Measurements from ENCODE around the gene PPIL1. TPM values are rescaled to one million over a fixed set of nuclear protein-coding genes. Genes with fewer than 3 reads are reported as not detected.

The PPIL1 gene
- total and polyA plus RNA-seq, 2 of the 13 experiments (the other 11 are each of a cell fraction or from before 2014, with no cell fraction given) = 74.2 to 144 TPM

DNA sequence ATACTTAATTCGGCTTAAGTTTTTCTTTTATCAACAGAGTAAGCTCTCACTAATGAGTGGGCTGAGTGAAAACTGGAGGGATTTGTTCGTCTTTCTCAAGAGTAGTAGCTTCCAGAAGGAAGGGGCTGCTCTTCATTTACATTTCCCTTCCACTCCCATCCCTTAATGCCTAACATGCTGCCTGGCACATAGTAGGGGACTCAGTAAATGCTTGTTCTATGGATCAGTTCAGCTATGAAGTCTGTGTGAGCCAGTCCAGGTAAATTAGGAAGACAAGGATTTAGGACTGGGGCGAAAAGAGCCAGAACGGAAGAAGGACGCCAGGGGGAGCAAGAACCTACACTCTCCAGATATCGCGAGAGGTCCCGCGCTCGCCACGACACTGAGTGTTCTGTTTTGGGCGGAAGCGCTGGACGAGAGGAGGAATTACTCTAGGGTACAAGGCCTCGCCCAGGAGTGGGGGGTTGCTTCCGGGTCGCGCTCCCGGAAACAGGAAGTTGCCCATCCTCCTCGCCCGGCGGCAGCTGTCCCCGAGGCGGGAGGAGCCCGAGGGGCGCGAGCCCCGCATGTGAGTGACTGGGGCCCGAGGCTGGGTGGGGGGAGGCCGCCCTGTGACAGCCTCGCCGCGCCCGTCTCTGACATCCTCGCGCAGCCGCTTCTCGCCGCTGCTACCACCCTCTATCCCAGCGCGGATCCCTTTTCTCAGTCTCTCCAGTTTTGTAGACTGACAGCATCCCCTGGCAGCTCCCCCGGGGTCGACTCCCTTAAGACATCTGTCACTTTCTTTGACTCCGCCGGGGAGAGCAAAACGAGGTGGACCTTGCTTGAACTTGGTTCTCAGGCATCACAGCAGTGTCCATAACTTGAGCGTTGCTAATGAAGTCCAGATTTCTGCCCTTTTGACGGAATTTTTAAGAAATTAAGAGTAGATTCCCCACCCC, 11.1 kb upstream of the PPIL1 start, which contains the start of gene C6orf89 (continued):
- TF ChIP-seq, protein P1, sequence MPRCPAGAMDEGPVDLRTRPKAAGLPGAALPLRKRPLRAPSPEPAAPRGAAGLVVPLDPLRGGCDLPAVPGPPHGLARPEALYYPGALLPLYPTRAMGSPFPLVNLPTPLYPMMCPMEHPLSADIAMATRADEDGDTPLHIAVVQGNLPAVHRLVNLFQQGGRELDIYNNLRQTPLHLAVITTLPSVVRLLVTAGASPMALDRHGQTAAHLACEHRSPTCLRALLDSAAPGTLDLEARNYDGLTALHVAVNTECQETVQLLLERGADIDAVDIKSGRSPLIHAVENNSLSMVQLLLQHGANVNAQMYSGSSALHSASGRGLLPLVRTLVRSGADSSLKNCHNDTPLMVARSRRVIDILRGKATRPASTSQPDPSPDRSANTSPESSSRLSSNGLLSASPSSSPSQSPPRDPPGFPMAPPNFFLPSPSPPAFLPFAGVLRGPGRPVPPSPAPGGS (CRISPR knock-in tag; IDR thresholded peaks at IDR 0.05) = peak; percentile 75; the same call in 1 of the 2 replicates
- peak; percentile 99 for TF ChIP-seq GABPB1 (CRISPR knock-in tag; IDR thresholded peaks at IDR 0.05)
- TF ChIP-seq ZNF670 (CRISPR knock-in tag; IDR thresholded peaks at IDR 0.05; ENCODE audit: borderline replicate concordance) = peak; percentile 96
- TF ChIP-seq ZNF75D (CRISPR knock-in tag; IDR thresholded peaks at IDR 0.05; ENCODE audit: borderline replicate concordance) = no peak
- TF ChIP-seq FOXK2 (IDR thresholded peaks at IDR 0.05) = peak; percentile 75
- no peak for TF ChIP-seq ZNF562 (CRISPR knock-in tag; IDR thresholded peaks at IDR 0.05; ENCODE audit: borderline replicate concordance)
- peak; percentile 100 for TF ChIP-seq YEATS2 (CRISPR knock-in tag; IDR thresholded peaks at IDR 0.05; ENCODE audit: borderline replicate concordance)
- peak; percentile 90 for TF ChIP-seq PITX1 (CRISPR knock-in tag; IDR thresholded peaks at IDR 0.05)
- no peak for TF ChIP-seq ZKSCAN5 (CRISPR knock-in tag; IDR thresholded peaks at IDR 0.05)
- TF ChIP-seq, protein P2, sequence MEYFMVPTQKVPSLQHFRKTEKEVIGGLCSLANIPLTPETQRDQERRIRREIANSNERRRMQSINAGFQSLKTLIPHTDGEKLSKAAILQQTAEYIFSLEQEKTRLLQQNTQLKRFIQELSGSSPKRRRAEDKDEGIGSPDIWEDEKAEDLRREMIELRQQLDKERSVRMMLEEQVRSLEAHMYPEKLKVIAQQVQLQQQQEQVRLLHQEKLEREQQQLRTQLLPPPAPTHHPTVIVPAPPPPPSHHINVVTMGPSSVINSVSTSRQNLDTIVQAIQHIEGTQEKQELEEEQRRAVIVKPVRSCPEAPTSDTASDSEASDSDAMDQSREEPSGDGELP (IDR thresholded peaks at IDR 0.05; ENCODE audit: borderline replicate concordance, low read depth) = peak; percentile 93
- peak; percentile 81; the same call in 1 of the 2 replicates for TF ChIP-seq PCBP1 (IDR thresholded peaks at IDR 0.05; ENCODE audit: borderline replicate concordance, low read depth, low read length)
- TF ChIP-seq RXRB (CRISPR knock-in tag; IDR thresholded peaks at IDR 0.05; ENCODE audit: borderline replicate concordance) = peak; percentile 70; the same call in 1 of the 2 replicates
- TF ChIP-seq, protein P3, sequence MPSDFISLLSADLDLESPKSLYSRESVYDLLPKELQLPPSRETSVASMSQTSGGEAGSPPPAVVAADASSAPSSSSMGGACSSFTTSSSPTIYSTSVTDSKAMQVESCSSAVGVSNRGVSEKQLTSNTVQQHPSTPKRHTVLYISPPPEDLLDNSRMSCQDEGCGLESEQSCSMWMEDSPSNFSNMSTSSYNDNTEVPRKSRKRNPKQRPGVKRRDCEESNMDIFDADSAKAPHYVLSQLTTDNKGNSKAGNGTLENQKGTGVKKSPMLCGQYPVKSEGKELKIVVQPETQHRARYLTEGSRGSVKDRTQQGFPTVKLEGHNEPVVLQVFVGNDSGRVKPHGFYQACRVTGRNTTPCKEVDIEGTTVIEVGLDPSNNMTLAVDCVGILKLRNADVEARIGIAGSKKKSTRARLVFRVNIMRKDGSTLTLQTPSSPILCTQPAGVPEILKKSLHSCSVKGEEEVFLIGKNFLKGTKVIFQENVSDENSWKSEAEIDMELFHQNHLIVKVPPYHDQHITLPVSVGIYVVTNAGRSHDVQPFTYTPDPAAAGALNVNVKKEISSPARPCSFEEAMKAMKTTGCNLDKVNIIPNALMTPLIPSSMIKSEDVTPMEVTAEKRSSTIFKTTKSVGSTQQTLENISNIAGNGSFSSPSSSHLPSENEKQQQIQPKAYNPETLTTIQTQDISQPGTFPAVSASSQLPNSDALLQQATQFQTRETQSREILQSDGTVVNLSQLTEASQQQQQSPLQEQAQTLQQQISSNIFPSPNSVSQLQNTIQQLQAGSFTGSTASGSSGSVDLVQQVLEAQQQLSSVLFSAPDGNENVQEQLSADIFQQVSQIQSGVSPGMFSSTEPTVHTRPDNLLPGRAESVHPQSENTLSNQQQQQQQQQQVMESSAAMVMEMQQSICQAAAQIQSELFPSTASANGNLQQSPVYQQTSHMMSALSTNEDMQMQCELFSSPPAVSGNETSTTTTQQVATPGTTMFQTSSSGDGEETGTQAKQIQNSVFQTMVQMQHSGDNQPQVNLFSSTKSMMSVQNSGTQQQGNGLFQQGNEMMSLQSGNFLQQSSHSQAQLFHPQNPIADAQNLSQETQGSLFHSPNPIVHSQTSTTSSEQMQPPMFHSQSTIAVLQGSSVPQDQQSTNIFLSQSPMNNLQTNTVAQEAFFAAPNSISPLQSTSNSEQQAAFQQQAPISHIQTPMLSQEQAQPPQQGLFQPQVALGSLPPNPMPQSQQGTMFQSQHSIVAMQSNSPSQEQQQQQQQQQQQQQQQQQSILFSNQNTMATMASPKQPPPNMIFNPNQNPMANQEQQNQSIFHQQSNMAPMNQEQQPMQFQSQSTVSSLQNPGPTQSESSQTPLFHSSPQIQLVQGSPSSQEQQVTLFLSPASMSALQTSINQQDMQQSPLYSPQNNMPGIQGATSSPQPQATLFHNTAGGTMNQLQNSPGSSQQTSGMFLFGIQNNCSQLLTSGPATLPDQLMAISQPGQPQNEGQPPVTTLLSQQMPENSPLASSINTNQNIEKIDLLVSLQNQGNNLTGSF (CRISPR knock-in tag; IDR thresholded peaks at IDR 0.05) = no peak
- TF ChIP-seq, protein P4, sequence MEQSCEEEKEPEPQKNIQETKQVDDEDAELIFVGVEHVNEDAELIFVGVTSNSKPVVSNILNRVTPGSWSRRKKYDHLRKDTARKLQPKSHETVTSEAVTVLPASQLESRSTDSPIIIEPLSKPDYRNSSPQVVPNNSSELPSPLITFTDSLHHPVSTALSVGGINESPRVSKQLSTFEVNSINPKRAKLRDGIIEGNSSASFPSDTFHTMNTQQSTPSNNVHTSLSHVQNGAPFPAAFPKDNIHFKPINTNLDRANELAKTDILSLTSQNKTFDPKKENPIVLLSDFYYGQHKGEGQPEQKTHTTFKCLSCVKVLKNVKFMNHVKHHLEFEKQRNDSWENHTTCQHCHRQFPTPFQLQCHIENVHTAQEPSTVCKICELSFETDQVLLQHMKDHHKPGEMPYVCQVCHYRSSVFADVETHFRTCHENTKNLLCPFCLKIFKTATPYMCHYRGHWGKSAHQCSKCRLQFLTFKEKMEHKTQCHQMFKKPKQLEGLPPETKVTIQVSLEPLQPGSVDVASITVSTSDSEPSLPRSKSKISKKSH (CRISPR knock-in tag; IDR thresholded peaks at IDR 0.05; ENCODE audit: borderline replicate concordance) = peak; percentile 91
- peak; percentile 73 for TF ChIP-seq AGO2 (optimal IDR thresholded peaks at IDR 0.05; ENCODE audit: low read depth, low read length)
- peak; percentile 74; the same call in 1 of the 2 replicates for TF ChIP-seq ZNF367 (CRISPR knock-in tag; IDR thresholded peaks at IDR 0.05; ENCODE audit: borderline replicate concordance)
- TF ChIP-seq ZNF749 (CRISPR knock-in tag; IDR thresholded peaks at IDR 0.05; ENCODE audit: borderline replicate concordance) = no peak; the same call in 1 of the 2 replicates
- TF ChIP-seq ZFP90 (CRISPR knock-in tag; IDR thresholded peaks at IDR 0.05; ENCODE audit: borderline replicate concordance) = peak; percentile 90; the same call in 1 of the 2 replicates
- TF ChIP-seq TEAD2 (CRISPR knock-in tag; IDR thresholded peaks at IDR 0.05) = no peak

Measured in HepG2 (cell line).